T-helper 2 cell treated with Interferon-gamma antibody and Interleukin-4, amounts not matched to agents 100 ng/mL and 5 ng/mL, for 36 hours (primary cell): ENCODE measurements around the gene ZNF135. TPM values are rescaled to one million over a fixed set of nuclear protein-coding genes. Genes with fewer than 3 reads are reported as not detected.

Experiments used
- intact Hi-C: fragments of 100-400 bp; cut with micrococcal nuclease; formaldehyde crosslinking; loops from one replicate; pipeline ENCODE4 v1.15.1; 2023
- total RNA-seq: library from RNA; stranded (reverse); gene quantifications from 2 replicates; pipeline ENCODE4 v1.2.3, GENCODE V29; 2022

ZNF135 gene
- total RNA-seq, 1 donor from 2014 or later, result not detected

DNA sequence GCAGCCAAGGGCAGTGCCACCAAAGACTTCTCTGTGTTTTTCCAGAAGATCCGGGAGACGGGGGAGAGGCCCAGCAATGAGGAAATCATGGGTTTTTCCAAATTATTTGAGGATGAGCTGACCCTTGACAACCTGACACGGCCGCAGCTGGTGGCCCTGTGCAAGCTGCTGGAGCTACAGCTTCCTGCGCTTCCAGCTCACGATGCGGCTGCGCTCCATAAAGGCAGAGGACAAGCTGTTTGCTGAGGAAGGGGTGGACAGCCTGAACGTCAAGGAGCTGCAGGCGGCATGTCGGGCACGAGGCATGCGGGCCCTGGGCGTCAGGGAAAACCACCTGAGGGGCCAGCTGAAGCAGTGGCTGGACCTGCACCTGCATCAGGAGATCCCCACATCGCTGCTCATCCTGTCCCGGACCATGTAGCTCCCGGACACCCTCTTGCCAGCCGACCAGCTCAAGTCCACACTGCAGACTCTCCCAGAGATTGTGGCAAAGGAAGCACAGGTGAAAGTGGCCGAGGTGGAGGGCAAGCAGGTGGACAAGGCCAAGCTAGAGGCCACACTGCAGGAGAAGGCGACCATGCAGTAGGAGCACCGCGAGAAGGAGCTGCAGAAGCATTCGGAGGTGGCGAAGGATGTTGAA, 13.6 kb upstream of the ZNF135 start:
- intact Hi-C loops, result no loop called here

DNA sequence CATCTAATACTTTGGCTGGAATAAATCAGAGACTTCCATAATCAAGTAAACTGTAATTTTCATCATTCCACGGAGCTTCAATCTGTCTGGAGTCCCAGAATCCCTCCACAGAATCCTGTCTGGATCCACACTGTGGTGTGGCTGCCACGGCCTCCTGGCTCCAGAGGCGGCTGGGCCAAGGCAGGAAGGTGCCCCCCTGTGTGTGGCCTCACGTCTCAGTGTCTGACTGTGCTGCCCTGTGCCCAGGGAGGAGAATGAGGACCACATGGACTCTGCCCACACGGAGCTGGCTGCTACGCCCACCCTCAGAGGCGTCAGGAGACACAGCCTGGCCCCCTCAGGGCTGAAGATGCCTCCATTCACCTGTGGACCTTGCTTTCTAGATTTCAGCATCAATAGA, 12.2 kb upstream of the ZNF135 start:
- intact Hi-C loops, result no loop called here

DNA sequence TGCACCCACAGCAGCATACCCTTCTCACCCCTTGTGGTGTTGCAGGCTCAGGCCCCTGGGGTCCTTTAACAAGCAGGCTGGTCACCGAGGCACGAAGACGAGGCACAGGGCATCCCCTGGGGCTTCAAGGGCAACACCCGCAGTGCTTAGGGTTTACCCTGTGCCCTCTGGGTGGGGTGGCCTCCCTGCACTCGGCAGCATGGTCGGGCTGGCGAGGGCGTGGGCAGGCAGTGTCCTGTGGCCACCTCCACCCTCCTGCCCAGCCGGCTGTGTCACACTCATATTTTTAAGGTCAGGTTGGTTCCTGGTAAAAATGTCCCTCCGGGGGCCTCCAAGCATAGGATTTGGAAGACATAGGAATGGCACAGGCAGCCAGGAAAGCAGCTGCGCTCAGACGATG, 11.4 kb upstream of the ZNF135 start:
- intact Hi-C loops, result no loop called here

DNA sequence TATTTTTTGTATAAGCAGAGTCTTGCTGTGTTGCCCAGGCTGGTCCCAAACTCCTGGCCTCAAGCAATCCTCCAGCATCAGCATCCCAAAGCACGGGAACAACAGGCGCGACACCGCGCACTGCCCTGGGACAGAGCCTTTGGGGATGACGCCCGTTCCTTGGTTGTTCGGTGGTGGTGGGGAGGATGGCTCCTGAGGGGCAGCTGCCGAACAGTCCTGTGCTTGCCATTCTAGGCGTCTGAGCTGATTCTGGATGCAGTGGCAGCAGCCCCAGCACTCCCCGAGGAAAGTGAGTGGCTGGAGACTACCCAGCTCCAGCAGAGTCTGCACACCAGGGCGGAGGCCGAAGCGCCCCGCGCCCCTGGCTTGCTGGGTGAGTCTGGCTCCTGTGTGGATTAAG, 6.8 kb upstream of the ZNF135 start:
- intact Hi-C loops, result no loop called here

DNA sequence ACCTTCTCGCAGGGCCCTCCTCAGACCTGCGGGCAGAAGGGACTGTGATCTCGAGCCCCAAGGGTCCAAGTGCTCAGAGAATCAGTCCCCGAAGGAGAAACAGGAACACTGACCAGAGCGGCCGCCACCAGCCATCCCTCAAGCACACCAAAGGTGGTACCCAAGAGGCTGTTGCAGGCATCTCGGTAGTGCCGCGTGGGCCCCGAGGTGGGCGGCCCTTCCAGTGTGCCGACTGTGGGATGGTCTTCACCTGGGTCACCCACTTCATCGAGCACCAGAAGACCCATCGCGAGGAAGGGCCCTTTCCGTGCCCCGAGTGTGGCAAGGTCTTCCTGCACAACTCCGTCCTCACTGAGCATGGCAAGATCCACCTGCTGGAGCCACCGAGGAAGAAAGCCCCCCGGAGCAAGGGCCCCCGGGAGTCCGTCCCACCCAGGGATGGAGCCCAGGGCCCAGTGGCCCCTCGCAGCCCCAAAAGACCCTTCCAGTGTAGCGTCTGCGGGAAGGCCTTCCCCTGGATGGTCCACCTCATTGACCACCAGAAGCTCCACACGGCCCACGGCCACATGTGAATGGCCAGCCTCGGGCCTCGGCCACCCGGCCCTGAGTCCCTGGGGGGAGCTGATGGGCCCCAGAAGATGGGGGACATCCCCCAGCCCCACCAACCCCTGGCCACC, 5.5 kb upstream of the ZNF135 start:
- intact Hi-C loops, result no loop called here

DNA sequence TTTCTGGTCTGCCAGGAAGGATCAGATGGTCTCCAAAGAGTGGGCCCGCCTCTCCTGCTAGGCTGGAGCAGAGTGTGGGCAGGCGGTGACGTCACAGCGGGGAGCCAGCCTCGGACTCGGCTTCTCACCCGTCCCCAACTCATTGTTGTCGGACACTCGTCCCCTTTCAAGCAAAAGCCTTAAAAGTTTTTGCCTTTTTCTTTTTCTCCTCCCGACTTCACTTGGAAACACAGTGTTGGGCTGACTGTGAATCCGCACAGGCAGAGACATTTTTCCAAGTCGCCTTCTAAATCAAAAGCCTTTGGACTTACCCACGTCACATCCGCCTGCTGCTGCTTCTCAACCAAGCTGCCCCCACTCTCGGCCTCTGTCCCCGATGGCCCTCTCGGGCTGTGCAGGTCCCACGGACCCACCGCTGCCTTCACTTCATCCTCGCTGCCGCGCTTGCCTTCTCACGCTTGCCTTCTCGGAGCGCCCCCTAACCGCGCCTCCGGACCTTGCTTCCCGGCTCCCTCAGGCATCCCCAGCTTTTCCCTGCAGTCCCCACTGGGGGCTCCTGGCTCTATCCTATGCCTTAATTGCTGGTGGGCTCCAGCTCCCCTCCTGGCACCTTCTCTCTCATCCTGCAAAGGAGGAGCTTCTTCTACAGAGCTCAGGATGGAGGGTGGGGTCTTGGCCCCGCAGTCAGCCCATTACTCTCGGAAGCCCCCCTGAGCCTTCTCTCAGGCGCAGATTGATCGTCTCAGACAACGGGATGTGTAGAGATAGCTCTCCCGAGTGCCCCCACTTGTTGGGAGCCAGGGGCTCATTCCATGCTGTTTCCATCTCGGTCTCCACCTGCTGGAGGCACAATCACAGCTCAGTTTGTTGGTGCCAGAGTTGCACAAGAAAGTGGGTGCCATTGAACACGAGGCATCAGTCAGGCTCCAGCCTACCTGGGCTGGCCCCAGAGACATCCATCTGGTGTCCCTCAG, 3.9 kb upstream of the ZNF135 start:
- intact Hi-C loops, result no loop called here

DNA sequence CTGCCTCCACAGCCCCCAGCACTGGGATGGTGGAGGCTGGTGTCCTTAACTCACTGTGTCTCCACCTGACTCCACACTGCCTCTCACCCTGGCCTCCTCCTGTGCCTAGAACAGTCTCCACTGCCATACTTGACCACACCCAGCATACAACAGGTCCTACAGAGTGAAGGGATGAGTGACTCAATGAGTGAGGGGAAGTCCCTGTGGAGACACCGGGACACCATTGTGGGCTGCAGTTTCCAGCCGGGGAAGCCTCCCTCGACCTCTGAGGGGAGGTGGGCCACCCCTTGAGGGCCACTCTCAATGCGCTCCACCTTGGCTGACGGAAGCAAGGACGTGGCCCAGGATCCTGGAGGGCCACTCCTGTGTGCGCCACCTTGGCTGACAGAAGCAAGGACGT, 2.8 kb upstream of the ZNF135 start:
- intact Hi-C loops, result no loop called here

DNA sequence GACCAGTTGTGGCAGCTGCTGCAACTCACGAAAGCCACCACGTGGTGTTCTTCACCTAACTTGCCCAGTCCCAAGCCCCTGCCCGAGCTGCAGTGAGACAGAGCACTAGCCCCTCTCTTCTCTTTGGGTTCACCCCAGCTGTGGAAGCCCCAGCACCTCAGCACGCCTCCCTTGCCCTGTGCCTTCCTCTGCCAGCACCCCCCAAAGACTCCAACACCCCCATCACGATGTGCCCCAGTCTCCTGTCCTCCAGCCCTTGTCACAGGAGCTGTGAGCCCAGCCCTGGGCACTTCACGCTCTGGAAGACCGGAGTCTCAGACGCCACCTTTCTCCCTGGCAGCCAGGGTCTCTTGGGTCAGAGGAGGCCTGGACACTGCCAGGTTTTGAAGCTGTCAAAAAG, 2.2 kb upstream of the ZNF135 start:
- intact Hi-C loops, result no loop called here

DNA sequence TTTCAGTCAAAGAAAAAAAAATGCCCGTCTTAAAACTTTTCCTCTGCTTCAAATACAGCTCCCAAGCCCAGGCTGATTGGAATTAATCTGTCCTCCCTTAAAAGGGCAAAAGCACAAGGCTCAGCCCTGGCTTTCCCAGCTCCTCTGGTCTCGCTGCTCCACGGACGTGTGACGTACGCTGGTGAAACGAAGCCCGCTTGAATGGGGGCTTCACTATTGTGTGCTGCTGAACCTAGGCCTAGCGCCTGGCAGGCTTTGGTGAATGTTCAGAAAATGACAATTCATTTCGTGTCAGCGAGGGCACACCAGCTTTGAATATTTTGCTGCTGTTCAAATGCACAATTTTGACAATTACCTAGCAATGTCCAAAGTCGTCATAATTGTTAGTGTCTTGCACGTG, 615 bp upstream of the ZNF135 start:
- intact Hi-C loops, result no loop called here

DNA sequence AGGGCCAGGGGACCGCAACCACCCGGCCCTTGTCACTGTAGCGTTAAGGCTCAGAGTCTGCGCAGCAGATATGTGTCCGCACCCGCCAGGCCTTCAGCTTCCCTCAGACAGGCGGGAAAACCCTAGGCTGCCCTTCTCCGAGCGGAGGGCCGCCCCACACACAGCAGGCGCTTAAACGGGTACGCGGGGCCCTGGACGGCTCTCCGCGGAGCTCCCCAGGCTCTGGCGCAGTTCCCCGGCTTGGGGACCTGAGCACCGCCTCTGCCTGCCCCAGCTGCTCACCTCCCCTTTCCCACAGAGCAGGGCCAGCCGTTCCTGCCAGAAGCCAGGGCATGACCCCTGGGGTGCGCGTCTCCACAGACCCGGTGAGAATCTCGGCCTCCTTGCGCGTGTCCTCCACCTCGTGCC, 593 bp downstream of the ZNF135 start:
- intact Hi-C loops, result no loop called here

DNA sequence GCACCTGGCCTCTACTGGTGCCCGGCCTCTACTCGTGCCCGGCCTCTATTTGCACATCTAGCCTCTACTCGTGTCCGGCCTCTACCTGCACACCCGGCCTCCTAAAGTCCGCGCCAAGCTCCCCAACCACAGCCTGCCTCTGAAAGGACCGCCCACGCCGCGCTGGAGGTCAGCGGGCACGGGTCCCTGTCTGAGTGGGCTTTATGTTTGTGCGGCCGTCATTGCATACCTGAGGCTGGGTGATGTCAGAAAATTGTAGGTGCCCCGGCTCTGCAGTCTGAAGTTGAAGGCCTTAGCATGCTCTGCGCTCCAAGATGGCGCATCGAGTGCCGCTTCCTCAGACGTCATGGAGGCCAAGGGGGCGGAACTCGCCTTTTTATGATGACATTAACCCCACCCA, 1.1 kb downstream of the ZNF135 start:
- intact Hi-C loops, result no loop called here

DNA sequence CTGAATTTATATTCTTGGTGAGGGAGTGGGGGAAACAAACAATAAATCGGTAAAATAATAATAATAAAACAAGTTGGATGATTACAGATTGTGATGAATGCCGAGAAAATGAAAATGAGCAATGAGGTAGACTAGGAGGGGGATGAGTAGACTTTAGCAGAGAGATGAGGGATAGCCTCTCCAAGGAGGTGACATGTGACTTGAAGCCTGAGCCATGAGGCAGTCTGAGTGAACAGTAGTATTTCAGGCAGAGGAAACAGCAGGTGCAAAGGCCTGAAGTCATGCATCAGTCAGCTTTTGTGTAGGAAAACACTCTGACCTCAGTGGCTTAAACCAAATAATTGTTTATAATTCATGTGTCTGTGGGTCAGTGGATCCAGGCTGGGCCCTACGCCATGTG, 4.6 kb downstream of the ZNF135 start:
- intact Hi-C loops, result no loop called here

DNA sequence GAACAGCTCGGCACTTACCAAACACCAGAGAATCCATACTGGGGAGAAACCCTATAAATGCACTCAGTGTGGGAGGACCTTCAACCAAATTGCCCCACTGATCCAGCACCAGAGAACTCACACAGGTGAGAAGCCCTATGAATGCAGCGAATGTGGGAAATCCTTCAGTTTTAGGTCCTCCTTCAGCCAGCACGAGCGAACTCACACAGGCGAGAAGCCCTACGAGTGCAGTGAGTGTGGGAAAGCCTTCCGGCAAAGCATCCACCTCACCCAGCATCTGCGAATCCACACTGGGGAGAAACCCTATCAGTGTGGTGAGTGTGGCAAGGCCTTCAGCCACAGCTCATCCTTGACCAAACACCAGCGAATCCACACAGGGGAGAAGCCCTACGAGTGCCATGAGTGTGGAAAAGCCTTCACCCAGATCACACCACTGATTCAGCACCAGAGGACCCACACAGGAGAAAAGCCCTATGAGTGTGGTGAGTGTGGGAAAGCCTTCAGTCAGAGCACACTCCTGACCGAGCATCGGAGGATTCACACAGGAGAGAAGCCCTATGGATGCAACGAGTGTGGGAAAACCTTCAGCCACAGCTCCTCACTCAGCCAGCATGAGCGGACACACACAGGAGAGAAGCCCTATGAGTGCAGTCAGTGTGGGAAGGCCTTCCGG, 8.3 kb downstream of the ZNF135 start:
- intact Hi-C loops, result no loop called here

DNA sequence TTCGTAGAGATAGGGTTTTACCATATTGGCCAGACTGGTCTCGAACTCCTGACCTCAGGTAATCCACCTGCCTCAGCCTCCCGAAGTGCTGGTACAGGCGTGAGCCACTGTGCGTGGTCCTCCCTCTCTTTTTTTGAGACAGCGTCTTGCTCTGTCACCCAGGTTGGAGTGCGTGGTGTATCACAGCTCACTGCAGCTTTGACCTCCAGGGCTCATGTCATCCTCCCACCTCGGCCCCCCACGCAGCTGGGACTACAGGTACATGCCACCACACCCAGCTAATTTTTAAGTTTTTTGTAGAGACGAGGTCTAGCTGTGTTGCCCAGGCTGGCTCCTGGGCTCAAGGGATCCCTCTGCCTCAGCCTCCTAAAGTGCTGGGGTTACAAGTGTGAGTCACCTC, 20.7 kb downstream of the ZNF135 start:
- intact Hi-C loops, result no loop called here

DNA sequence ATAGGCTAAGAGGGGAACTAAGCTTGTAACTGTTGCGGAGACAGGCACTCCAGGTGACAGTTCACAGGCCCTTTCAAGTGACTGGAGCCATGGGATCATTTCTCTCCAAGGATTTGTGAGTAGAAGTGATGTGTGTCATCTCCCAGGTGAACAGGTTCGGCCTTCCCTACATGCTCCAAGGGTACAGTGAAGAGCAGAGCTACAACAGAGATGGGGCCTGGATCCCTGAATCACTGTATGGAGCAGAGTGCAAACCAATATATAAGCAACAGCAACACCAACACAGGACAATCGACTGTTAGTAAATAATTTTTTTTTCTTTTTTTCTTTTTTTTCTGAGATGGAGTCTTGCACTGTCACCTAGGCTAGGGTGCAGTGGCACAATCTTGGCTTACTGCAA, 23.9 kb downstream of the ZNF135 start:
- intact Hi-C loops, result no loop called here

DNA sequence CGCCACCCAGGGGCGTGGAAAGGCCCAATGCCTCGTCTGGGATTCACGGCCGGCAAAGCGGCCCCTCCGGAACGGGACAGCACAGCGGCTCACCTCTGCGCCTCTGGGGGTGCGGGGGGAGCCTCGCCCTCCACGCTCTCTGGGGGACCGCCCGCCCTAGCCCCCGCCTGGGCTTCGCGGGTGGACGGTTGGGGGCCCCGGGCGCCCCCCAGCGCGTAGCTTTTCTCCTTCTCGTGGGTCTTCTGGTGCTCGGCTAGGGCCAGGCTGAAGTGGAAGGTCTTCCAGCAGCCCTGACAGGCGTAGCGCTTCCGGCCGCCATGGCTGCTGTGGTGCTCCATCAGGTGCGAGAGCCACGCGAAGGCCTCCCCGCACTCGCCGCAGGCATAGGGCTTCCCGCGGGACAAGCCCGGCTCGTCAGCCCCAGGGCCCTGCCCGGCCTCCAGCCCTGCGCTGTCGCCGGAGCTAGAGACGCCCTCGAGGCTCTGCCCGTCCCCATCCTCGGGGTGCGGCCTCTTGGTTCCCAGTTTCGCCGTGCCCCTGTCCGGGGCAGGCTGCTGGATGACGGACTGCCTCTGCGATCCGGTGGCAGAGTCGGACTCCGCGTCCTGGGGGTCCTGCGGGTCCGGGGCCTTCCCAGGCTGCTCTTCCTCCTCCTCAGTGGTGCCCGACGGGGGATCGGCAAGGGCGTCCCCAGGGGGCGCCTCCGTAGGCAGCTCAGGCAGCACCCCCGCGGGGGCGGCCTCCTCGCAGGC, 25.7 kb downstream of the ZNF135 start:
- intact Hi-C loops, result no loop called here

DNA sequence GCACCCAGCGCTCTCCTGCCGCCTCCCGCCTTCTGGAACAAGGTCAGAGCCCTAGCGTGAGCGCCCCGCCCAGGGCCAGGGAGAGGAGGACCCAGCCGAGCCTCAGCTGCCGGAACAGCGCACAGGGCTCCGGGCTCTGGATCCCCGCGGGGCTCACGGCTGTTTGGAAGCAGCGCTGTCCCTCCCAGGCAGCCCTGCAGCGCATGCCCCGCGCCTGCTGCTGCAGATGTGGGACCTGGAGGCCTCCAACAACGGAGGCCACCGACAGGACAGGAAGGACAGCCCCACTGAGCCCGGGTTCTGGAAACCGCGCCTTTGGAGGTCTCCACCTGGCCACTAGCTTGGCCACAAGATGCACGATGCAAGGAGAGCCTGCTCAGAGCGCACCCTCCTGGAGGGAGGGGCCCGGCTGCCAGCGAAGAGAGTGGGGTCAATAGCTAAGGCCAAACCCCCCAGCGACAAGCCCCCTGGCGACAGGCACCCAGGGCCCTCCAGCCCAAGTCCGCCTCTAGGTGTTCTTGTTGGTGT, 26.3 kb downstream of the ZNF135 start:
- intact Hi-C loops, result no loop called here

DNA sequence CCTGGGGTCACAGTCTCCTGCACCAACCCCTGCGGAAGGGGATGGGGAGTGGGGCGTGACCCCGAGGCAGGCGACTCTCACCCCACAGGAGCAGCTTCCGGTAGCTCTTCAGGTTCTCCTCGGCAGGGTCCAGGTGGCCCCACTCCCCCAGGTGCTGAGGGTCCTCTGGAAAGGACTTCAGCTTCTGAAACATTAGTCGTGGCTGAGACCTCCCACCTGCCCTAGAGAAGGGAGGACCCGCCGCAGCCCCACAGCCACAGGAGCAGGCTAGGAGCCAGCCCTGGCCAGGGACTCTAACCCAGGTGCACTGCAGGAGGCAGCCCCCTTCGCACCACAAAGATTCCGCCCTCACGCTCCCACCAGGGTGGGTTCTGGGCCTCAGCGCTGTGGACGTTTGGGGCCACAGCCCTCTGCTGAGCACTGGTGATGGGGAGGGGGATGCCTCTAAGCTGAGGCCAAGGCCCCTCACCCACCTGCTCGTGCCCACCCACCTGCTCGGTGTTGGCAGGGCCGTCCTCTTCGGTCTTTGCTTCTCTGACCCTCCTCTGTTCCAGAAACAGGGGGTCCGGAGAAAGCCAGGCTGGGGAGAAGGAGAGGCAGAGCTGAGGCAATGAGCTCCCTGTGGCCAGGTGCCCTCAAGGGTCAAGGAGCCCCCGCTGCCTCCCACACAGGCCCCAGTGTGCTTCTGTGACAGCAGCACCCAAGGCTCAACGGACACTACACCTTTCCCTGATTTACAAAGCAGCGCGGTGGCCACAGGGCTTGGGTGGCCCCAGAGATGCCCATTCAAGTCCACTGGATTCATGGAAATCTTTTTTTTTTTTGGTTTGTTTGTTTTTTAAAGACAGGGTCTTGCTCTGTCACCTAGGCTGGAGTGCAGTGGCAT, 28.0 kb downstream of the ZNF135 start:
- intact Hi-C loops, result no loop called here

DNA sequence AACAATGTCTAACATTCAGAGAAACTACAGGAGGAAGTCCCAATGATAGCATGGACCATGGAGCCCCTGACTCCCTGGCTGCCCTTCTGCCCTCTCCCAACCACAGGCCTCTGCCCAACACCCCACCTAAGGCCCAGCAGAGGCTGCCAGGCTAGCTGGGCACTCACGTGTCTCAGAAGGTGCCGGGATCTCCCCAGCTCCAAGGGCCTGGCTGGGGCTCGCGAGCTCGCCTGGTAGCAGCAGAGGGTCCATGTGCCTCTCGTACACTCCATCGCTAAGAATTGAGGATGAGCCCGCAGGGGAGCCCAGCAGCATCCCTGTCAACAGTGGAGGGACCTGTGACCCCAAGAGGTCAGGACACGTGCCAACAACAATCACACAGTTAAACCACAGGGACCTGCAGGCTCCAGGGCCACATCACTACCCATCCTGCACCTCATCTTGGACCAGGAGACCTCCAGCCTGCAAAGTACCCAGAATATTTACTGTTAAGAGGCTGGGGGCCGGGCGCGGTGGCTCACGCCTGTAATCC, 29.5 kb downstream of the ZNF135 start:
- intact Hi-C loops, result no loop called here
